Colonic mucosa (tissue), 4 donors: ENCODE results near the gene ENKUR. TPM values are rescaled to one million over a fixed set of nuclear protein-coding genes. Genes with fewer than 3 reads are reported as not detected.
"Not testable (repeated sequence)": the region's sequence is repeated elsewhere in the genome, so short reads cannot be mapped to it uniquely, and the experiment has no call there.

Experiments used
- DNase-seq: peaks from one replicate; pipeline ENCODE4 v3.0.0-alpha.2; 2020
- H3K27ac ChIP-seq: fragments of 200-600 bp; one replicate; pipeline ENCODE4 v1.8.0; 2021
- H3K27me3 ChIP-seq: fragments of 200-600 bp; one replicate; pipeline ENCODE4 v1.8.0; 2021
- H3K36me3 ChIP-seq: fragments of 200-600 bp; one replicate; pipeline ENCODE4 v1.8.0; 2021
- H3K4me1 ChIP-seq: fragments of 200-600 bp; one replicate; pipeline ENCODE4 v1.8.0; 2021; ENCODE audit warnings: mild to moderate bottlenecking
- H3K4me3 ChIP-seq: fragments of 200-600 bp; one replicate; pipeline ENCODE4 v1.8.0; 2021
- H3K9ac ChIP-seq, 2 donors: one replicate each; pipeline ENCODE4 v1.7.0; 2013; ENCODE audit warnings: control low read depth in 2 of 2, low read depth in 2 of 2, low read length in 2 of 2
- H3K9me3 ChIP-seq: fragments of 200-600 bp; one replicate; pipeline ENCODE4 v1.8.0; 2021
- CTCF ChIP-seq: fragments of 200-600 bp; IDR thresholded peaks from one replicate; pipeline ENCODE4 v1.8.0; 2022; ENCODE audit warnings: antibody characterized with exemption, mild to moderate bottlenecking
- intact Hi-C: fragments of 100-400 bp; cut with DNase I; formaldehyde crosslinking; loops from one replicate; pipeline ENCODE4 v1.14.1; 2022
- total RNA-seq, 2 donors: library from RNA; stranded (reverse); fragmentation: NEBNext Ultra II Directional in 1 of 2; extraction: Animal tissue kit (Norgen Biotek cat#: 25700) in 1 of 2; gene quantifications; one replicate each; pipeline ENCODE4 v1.2.1, GENCODE V29; 2021
- donor health status: healthy.
- donor health status: DM: no; HTN: no; CAD: no.
- donor health status: DM: no; HTN: no; CAD: no.

Gene ENKUR
- total RNA-seq, 2 donors from 2014 or later, result 0.20 to 0.48 TPM

- peak overlapping the region; percentile 49 for H3K4me3 ChIP-seq
- TF ChIP-seq CTCF, result no peak
- H3K36me3 ChIP-seq, result no peaks in the 10 kb centered on the region
- peak overlapping the region; percentile 88 for H3K27ac ChIP-seq
- peaks cover 2% of the 10 kb centered on the region for H3K4me1 ChIP-seq
- intact Hi-C loops, result no loop called here
- peak overlapping the region; percentile 60 to 90 for H3K9ac ChIP-seq
- H3K27me3 ChIP-seq, result no peaks in the 10 kb centered on the region
- no peaks in the 10 kb centered on the region for H3K9me3 ChIP-seq
- peak; percentile 43 for DNase-seq
Observed at GRCh38 chr10:25017154-25017590, 1.2 kb upstream of the ENKUR start.

DNA sequence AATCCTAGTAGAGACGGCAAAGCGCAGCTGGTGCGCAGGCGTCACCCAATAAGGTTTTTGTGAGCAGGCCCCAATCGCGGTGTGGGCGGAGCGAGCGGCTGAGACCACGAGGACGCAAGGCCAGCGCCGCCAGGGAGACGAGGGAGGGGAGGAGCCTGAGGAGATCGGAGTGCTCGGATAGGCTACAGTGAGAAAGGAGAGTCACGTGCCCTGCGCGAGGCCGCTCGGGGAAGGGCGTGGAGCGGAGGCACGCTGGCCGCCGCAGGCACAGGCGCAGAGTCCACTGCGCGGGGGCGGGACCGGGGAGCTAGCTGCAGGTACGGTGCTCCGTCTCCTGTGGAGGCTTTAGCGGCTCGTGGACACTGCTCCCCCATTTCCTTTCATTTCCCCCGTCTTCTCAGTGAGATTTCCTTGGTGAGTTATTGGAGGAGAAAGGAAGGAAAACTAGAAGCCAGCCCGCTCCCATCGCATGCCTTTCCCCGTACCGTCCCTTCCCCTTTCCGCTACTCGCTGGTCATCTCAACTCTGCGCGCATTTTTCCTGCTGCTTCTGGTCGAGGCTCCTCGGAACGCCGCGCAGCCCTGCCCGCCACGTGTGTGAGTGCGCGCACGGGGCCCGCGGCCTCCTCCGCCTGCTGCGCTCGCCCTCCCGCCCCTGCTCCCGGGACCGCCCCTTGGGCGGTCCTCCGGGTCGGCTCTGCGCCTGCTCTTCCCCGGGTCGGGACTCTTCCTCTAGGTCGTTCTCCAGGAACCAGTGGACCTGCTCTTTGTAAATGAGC, 607 bp upstream of the ENKUR start, which contains the start of gene THNSL1:
THNSL1 (plus strand) TSS at position 237 of the 778 bp plus-strand sequence. CDS start 6,612 bp downstream, outside the sequence.
- Histone ChIP-seq H3K27me3 (no peaks in the 10 kb centered on the region), H3K9me3 (no peaks in the 10 kb centered on the region), H3K4me1 (peaks cover 2% of the 10 kb centered on the region), H3K9ac (peak within 1 kb of the TSS; percentile 60 to 90), H3K36me3 (no peaks in the 10 kb centered on the region), H3K27ac (peak within 1 kb of the TSS; percentile 88), H3K4me3 (peak within 1 kb of the TSS; percentile 49)
- intact Hi-C loops, result no loop called here
- DNase-seq, result peak; percentile 98
- no peak for TF ChIP-seq CTCF

- Histone ChIP-seq H3K4me3 (no peak overlapping the region), H3K4me1 (peaks cover 2% of the 10 kb centered on the region), H3K9ac (no peak overlapping the region), H3K27ac (no peak overlapping the region), H3K27me3 (no peaks in the 10 kb centered on the region), H3K9me3 (no peaks in the 10 kb centered on the region), H3K36me3 (no peaks in the 10 kb centered on the region)
- no peak for DNase-seq
- intact Hi-C loops, result no loop called here
- TF ChIP-seq CTCF, result no peak
Observed at GRCh38 chr10:25014579-25014978, 1.4 kb downstream of the ENKUR start.

DNA sequence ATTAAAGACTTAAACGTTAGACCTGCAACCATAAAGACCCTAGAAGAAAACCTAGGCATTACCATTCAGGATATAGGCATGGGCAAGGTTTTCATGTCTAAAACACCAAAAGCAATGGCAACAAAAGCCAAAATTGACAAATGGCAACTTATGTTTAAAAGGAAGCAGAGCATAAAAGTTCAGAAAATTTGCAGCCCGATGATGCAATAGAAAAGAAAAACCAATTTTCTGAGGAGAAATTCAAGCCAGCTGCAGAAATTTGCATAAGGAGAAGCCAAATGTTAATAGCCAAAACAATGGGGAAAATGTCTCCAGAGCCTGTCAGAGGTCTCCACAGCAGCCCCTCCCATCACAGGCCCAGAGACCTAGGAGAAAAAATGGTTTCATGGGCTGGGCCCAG, 4.4 kb downstream of the ENKUR start:
- H3K4me1 ChIP-seq, H3K27ac ChIP-seq, H3K9ac ChIP-seq, H3K36me3 ChIP-seq, H3K27me3 ChIP-seq, intact Hi-C loops, DNase-seq, H3K9me3 ChIP-seq, H3K4me3 ChIP-seq: not testable (repeated sequence)

DNA sequence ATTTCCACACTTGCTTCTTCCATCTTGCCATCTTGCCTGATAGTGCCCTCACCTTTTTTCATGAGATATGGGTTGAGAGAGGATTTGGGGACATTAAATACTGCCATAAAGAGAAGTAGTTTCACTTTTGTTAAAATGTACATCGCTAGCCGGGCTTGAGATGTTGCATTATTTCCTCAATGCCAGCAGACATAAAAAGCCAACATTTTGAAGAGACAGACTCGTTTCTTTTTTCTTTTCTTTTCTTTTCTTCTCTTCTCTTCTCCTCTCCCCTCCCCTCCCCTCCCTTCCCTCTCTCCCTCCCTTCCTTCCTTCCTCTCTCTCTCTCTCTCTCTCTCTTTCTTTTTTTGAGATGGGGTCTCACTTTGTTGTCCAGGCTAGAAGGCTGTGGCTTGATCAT, 17.9 kb downstream of the ENKUR start:
- Histone ChIP-seq H3K27ac (no peak overlapping the region), H3K4me3 (no peak overlapping the region), H3K27me3 (no peaks in the 10 kb centered on the region), H3K4me1 (no peaks in the 10 kb centered on the region), H3K36me3 (no peaks in the 10 kb centered on the region), H3K9me3 (no peaks in the 10 kb centered on the region), H3K9ac (no peak overlapping the region)
- intact Hi-C loops, result no loop called here
- DNase-seq, result no peak
- no peak for TF ChIP-seq CTCF

GRCh38 chr10:24995072-24995471, 20.9 kb downstream of the ENKUR start:
- Histone ChIP-seq H3K9ac (no peak overlapping the region), H3K36me3 (no peaks in the 10 kb centered on the region), H3K27me3 (no peaks in the 10 kb centered on the region), H3K4me1 (no peaks in the 10 kb centered on the region), H3K9me3 (no peaks in the 10 kb centered on the region), H3K27ac (no peak overlapping the region), H3K4me3 (no peak overlapping the region)
- intact Hi-C loops, result no loop called here
- no peak for DNase-seq
- TF ChIP-seq CTCF, result no peak
